Body of pancreas (tissue), 4 donors: ENCODE results near the gene RSAD2.

Source experiments
- POLR2A ChIP-seq, 3 donors: fragments of 450-650 bp; IDR thresholded peaks; one replicate each; pipeline ENCODE4 v1.6.1; 2016; ENCODE audit warnings: antibody characterized with exemption in 3 of 3, mild to moderate bottlenecking in 2 of 3
- TF ChIP-seq, protein P1 (sequence below), 7 experiments: fragments of 450-650 bp in 4 of 7; fragments of 200-600 bp in 3 of 7; sonication (generic) in 3 of 7; IDR thresholded peaks; one replicate each; pipeline ENCODE4 v1.5.1; 2016 to 2019; ENCODE audit warnings: antibody characterized with exemption in 7 of 7

DNA sequence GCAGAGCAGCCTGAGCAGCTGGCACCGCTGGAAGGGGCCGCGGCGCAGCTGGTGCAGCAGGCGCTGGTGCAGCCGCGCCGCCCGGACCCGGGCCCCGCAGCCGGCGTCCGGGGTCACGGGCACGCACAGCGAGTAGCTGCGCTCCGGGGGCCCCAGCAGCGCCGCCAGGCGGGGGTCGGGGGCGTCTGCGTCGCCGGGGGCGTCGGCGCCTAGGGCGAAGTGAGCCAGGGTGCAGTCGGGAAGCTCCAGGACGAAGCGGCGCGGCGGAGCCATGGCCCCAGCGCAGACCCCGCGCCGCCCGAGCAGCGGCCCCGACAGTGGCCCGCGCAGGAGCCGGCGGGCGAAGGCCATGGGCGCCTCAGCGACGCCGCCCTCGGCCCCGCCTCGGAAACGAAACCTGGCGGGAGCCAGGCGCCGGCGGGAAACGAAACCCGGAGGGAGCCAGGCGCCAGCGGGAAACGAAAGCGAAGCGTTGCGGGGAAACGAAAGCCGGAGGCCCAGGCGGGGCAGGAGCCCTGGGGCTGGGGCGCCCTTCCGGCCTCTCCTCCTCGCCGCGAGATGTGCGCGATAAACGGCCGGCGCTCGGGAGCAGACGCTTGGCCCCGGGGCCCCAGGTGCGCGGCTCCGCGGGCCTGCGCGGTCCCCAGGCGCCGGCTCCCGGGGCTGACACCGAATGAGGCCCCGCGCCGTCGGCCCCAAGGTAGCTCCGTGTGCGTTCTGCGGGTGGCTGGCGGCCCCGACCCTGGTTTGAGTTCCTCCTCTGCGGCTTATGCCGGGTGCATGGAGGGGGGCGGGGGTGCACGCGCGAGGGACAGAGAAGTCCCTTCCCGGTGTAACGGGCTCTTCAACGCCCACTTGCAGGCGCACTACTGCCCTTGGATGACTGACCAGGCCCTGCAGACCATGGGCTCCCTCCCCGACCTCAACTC is 12.0 kb upstream of the RSAD2 start, which contains the start of gene CMPK2:
- peak; percentile 42 to 62 (median 53) for TF ChIP-seq POLR2A (IDR thresholded peaks at IDR 0.05)
- TF ChIP-seq, protein P1, sequence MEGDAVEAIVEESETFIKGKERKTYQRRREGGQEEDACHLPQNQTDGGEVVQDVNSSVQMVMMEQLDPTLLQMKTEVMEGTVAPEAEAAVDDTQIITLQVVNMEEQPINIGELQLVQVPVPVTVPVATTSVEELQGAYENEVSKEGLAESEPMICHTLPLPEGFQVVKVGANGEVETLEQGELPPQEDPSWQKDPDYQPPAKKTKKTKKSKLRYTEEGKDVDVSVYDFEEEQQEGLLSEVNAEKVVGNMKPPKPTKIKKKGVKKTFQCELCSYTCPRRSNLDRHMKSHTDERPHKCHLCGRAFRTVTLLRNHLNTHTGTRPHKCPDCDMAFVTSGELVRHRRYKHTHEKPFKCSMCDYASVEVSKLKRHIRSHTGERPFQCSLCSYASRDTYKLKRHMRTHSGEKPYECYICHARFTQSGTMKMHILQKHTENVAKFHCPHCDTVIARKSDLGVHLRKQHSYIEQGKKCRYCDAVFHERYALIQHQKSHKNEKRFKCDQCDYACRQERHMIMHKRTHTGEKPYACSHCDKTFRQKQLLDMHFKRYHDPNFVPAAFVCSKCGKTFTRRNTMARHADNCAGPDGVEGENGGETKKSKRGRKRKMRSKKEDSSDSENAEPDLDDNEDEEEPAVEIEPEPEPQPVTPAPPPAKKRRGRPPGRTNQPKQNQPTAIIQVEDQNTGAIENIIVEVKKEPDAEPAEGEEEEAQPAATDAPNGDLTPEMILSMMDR (IDR thresholded peaks at IDR 0.05) = peak in 2 of 7 experiments; percentile 23 to 43
